GM11168 (cell line): Measurements from ENCODE around the gene SEC14L3.

ENCODE experiments used
- in situ Hi-C: fragments of 300-500 bp; cut with MboI; formaldehyde crosslinking; loops from one replicate; pipeline ENCODE4 v1.12.0; 2022; ENCODE audit warnings: low sequenced_read_pairs; ENCODE audit not compliant: unreplicated experiment

The SEC14L3 gene

DNA sequence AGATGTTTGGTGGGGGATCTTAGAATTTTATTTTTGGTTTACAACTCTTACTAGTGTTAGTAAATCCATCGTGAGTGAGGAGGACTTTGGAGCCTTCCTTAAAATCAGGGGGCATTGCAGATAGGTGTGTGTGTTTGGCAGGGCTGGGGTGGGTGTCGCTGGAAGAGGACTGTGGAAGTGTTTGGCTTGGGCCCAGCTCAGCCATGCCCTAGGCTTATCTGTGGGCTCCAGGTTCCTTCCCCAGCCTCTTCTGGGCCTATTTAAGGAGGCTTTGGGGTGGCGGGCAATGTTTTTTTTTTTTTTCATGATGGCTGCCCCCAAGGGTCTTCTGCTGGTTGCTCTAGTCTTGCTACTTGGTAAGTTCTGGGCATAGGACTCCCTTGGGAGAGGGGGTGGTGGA lies 24.2 kb downstream of the SEC14L3 start:
- in situ Hi-C loops = no loop called here

GRCh38 chr22:30445438-30446145 lies 26.2 kb downstream of the SEC14L3 start:
- in situ Hi-C loops = no loop called here

GRCh38 chr22:30444632-30445437 lies 27.0 kb downstream of the SEC14L3 start:
- in situ Hi-C loops = no loop called here

GRCh38 chr22:30441088-30441487 lies 30.7 kb downstream of the SEC14L3 start:
- in situ Hi-C loops = no loop called here

DNA sequence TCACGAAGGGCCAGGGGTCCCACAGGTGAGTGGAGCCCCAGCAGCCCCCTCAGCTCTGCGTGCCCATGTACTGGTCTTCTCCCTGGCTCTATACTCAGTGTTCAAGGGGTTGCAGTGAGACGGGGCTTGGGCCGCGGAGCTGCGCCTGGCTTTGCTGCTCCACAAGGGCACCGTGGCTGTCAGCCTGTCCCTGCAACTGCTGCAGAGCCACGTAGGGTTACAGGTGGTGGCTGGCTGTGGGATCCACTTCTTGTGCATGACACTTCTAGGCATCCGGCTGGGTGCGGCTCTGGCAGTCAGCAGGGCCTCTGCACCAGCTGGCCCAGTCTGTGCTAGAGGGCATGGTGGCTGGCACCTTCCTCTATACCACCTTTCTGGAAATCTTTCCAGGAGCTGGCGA lies 32.0 kb downstream of the SEC14L3 start:
- in situ Hi-C loops = no loop called here

DNA sequence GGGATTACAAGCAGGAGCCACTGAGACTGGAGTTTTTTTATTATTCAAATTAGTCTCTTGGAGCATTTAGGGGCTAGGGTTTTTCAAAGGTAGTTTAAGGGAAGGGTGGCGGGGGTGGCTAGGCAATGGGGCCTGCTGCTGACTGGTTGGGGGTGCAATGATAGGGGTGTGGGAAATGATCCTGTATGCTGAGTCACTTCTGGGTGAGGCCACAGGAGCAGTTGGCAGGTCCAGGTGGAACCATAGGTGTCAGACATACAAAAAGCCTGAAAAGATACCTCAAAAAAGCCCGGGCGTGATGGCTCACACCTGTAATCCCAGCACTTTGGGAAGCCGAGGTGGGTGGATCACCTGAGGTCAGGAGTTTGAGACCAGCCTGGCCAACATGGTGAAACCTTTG lies 32.6 kb downstream of the SEC14L3 start:
- in situ Hi-C loops = no loop called here

DNA sequence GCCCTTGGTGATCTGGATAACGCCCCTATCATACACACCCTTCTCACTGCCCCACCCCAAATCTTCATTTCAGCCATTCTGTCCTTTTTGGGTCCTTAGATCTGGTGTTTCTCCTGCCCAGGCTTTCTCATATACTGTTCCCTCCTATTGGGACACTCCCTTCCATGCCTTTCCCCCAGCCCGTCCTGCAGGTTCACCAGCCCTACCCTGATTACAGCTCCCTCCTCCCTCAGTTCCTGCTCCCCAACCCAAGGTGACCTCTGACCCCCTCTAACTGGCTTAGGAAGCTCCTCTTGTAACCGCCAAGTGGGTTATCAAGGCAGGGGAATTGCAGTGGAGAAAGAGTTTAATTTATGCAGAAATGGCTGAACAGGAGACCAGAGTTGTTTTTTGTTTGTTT lies 33.3 kb downstream of the SEC14L3 start:
- in situ Hi-C loops = no loop called here

DNA sequence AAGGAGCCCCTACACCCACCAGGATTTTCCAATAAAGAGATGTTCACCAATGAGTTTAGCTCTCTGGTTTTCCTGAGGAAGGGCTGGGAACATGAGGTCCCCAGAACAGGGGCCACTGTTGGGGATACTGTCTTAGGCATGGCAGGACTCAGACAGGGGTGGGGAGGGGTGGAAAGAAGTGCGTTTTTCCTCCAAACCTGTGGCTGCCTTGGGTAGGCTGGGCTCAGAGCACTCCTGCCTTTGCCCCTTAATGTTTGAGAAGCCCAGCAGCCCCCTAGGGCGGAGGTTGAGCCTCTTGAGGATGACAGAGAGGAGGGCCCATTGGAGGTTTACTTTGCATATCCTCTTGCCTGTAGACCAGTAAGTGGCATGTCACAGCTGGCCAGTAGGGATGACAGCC lies 35.6 kb downstream of the SEC14L3 start:
- in situ Hi-C loops = no loop called here

DNA sequence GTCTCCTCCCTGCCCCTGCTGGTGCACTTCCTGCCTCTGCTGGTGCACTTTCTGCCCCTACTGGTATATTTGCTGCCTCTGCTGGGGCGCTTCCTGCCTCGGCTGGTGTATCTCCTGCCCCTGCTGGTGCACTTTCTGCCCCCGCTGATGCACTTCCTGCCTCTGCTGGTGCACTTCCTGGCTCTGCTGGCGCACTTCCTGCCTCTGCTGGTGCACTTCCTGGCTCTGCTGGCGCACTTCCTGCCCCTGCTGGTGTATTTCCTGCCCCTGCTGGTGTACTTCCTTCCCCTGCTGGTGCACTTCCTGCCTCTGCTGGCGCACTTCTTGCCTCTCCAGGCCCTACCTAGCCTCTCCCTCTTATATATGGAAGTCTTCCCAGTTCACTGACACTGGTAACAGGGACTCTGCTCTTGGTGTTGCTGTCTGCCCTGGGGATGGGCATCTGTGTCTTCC lies 36.1 kb downstream of the SEC14L3 start:
- in situ Hi-C loops = no loop called here

DNA sequence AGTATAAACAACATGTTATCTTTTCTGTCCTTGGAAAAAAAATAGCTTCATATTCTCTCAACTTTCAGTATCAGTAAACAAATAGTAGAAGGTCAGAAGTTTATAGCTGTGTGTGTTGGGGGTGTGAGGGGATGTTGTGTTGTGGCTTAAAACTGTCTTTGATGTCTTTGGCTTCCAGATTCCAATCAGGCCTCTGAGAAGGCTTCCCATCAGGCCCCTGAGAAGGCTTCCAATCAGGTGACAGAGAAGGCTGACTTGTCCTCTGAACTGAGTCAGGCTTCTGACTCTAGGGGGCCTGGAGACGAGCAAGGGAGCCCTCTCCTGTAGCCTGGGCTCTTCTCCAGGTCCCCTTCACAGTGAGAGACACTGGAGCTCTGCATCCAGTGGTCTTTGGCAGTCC lies 37.0 kb downstream of the SEC14L3 start:
- in situ Hi-C loops = no loop called here

GRCh38 chr22:30433773-30434172 lies 38.0 kb downstream of the SEC14L3 start:
- in situ Hi-C loops = no loop called here

DNA sequence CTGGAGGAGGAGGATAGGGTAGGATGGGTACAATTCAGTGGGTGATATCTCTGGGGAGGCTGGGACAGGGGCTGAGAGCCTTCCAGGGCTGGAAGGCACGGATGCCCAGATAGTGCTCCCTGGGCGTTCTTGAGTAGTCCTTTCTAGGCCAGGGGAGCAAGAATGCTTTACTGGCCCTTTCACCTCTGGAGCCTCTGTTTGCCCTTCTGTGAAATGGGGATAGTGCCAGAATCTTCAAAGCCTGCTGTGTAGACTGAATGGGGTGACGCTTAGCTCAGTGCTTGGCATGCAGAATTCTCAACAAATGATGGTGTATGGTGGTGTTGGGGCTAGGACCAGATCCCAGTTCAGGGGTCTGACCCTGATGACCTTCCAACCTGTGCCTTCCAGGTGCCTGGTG lies 38.6 kb downstream of the SEC14L3 start:
- in situ Hi-C loops = no loop called here

DNA sequence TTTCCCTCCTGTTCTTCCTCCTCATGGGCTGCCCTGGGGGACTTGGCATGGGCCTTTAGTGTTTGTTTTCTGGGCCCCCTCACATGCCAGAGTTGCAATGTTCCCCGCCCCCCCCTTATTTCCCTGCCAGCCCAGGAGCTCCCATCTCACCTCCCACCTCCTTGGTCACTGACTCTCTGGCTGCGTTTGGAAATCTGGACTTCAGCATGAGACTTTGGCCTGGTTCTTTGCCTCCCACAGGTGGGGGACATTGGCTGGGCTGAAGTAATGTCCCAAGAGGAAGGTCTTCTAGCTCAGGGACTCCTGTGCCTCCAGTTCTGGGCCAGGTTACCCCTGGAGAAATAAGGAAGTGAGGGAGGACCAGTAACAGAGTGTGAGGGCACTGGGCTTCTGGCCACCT lies 39.3 kb downstream of the SEC14L3 start:
- in situ Hi-C loops = no loop called here

GRCh38 chr22:30432096-30432495 lies 39.7 kb downstream of the SEC14L3 start:
- in situ Hi-C loops = no loop called here

GRCh38 chr22:30430933-30431332 lies 40.9 kb downstream of the SEC14L3 start:
- in situ Hi-C loops = no loop called here

- in situ Hi-C loops = no loop called here
Observed at GRCh38 chr22:30429887-30430286, 41.9 kb downstream of the SEC14L3 start.

DNA sequence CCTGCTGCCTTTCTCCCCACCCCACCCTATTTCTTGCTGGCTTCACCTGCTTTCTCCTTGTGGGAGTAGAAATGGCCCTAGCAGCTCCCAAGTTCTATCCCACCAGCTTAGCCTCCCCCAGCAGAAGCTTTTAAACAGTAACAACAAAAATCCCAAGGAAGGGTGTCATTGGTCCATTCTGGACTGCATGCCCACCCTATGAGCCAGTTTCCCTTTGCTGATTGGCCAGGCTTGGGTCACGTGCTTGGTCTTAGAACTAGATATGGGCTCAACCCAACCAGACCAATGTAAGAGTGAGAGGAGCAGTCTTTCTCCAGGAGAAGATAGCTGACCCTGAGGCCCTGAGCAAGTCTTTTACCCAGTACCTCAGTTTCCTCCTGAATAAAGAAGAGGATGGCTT lies 43.9 kb downstream of the SEC14L3 start:
- in situ Hi-C loops = no loop called here

DNA sequence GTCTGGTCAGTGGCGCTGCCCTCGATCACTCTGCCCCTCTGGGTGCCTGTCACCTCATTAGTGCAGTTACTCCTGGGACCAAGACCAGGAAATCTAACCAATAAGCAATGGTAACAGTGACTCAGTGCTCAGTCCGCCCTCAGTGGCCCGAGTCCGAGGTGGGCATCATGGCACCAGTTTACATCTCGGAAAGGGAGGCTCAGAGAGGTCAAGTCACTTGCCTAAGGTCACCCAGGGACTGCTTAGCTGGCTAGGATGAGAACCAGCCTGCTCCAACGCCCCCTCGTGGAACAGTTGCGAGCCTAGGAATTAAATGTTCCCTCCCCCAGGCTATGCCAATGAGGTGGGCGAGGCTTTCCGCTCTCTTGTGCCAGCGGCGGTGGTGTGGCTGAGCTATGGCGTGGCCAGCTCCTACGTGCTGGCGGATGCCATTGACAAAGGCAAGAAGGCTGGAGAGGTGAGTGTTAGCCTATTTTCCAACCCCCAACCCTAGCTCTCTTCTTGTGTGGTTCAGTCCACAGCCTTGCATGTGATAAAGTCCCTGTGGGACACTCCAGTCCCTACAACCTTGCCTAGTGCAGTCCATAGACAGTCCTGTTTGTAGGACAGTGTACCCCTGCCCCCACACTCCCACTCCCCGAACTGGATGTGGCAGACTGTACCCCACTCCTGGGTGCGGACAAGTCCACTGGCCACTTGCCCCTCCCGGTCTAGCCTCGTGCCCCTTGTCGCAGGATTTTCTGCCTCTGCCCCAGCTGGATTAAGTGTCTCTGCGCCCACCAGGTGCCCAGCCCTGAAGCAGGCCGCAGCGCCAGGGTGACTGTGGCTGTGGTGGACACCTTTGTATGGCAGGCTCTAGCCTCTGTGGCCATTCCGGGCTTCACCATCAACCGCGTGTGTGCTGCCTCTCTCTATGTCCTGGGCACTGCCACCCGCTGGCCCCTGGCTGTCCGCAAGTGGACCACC lies 45.1 kb downstream of the SEC14L3 start:
- in situ Hi-C loops = no loop called here

- in situ Hi-C loops = no loop called here
Observed at GRCh38 chr22:30425616-30426387, 46.0 kb downstream of the SEC14L3 start, which contains the start of gene MTFP1. Gene MTFP1, plus strand, starts transcription at chr22:30425768. Its CDS starts 112 bp downstream, at chr22:30425880.

DNA sequence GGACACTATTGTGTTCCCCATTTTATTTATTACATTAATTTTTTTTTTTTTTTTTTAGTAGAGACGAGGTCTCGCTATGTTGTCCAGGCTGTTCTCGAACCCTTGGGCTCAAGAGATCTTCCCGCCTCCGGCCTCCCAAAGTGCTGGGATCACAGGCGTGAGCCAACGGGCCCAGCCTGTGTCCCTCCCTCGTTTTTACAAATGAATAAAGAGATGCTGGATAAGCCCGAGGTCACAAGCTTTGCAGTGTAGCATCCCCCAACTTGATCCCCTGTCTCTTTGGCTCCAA lies 46.5 kb downstream of the SEC14L3 start:
- in situ Hi-C loops = no loop called here
